Natural killer cell (primary cell): ENCODE data around the gene OXCT2. TPM values are rescaled to one million over a fixed set of nuclear protein-coding genes. Genes with fewer than 3 reads are reported as not detected.
A peak's percentile ranks its signal among the peaks of the same experiment; 100 is the strongest.
"Not testable (repeated sequence)": the region's sequence is repeated elsewhere in the genome, so short reads cannot be mapped to it uniquely, and the experiment has no call there.

ENCODE experiments used
- ATAC-seq, 3 donors: fragments of 150-1000 bp in 2 of 3; fragments of 200-7000 bp in 1 of 3; cut with Tn5 transposase; 1 replicate in 1 of 3; 2 replicates in 2 of 3; pipeline ENCODE4 v1.10.0; 2021; ENCODE audit warnings: mild to moderate bottlenecking in 2 of 3, moderate library complexity in 2 of 3
- DNase-seq, 2 donors: peaks; one replicate each; pipeline versions ENCODE4 v3.0.0 to v3.0.0-alpha.2; 2013 to 2021; ENCODE audit warnings: mixed read lengths in 1 of 2
- H3K27ac ChIP-seq: one replicate; pipeline ENCODE4 v1.5.1; 2013; ENCODE audit warnings: mild to moderate bottlenecking, low read length
- H3K27me3 ChIP-seq: one replicate; pipeline ENCODE4 v1.6.1; 2013; ENCODE audit warnings: low read length; ENCODE audit not compliant: control insufficient read depth, insufficient read depth
- H3K36me3 ChIP-seq: one replicate; pipeline ENCODE4 v1.6.1; 2013; ENCODE audit warnings: low read length; ENCODE audit not compliant: control insufficient read depth, insufficient read depth
- H3K4me1 ChIP-seq: one replicate; pipeline ENCODE4 v1.6.1; 2013; ENCODE audit warnings: low read length; ENCODE audit not compliant: control insufficient read depth, insufficient read depth
- H3K4me3 ChIP-seq: one replicate; pipeline ENCODE4 v1.5.1; 2013; ENCODE audit warnings: low read length
- H3K9me3 ChIP-seq: one replicate; pipeline ENCODE4 v1.6.1; 2013; ENCODE audit warnings: low read length; ENCODE audit not compliant: control insufficient read depth, insufficient read depth
- H3K27ac Mint-ChIP-seq, 2 donors: one replicate each; pipeline ENCODE4 v1.8.0; 2022; ENCODE audit warnings: mild to moderate bottlenecking in 2 of 2, mixed read lengths in 2 of 2, moderate library complexity in 1 of 2
- H3K27me3 Mint-ChIP-seq, 2 donors: one replicate each; pipeline ENCODE4 v1.8.0; 2022; ENCODE audit warnings: low read depth in 2 of 2, mixed read lengths in 2 of 2
- H3K36me3 Mint-ChIP-seq: one replicate; pipeline ENCODE4 v1.8.0; 2022; ENCODE audit warnings: mixed read lengths
- H3K4me1 Mint-ChIP-seq, 2 donors: one replicate each; pipeline ENCODE4 v1.8.0; 2022; ENCODE audit warnings: mixed read lengths in 2 of 2
- H3K4me3 Mint-ChIP-seq: one replicate; pipeline ENCODE4 v1.8.0; 2022; ENCODE audit warnings: mild to moderate bottlenecking, moderate library complexity, mixed read lengths
- H3K9me3 Mint-ChIP-seq, 2 donors: one replicate each; pipeline ENCODE4 v1.8.0; 2022; ENCODE audit warnings: mixed read lengths in 2 of 2
- WGBS: methylation state at CpG from one replicate; pipeline ENCODE4 v1.1.7; 2013; ENCODE audit warnings: missing lambda C conversion rate; ENCODE audit not compliant: insufficient coverage; 5-methylcytosine and 5-hydroxymethylcytosine counted together
- intact Hi-C: fragments of 100-400 bp; cut with micrococcal nuclease; formaldehyde crosslinking; loops from one replicate; pipeline ENCODE4 v1.14.2; 2022
- total RNA-seq, 4 donors: library from RNA; stranded (reverse); fragments of 120-200 nt in 1 of 4; gene quantifications; one replicate each; pipeline versions ENCODE4 v1.2.3 to v1.2.4, GENCODE V29; 2013 to 2022

The OXCT2 gene
- total RNA-seq, 3 donors from 2014 or later (not counting 1 experiment from before 2014, with no cell fraction given) = 0.42 to 2.2 (median 1.9) TPM

DNA sequence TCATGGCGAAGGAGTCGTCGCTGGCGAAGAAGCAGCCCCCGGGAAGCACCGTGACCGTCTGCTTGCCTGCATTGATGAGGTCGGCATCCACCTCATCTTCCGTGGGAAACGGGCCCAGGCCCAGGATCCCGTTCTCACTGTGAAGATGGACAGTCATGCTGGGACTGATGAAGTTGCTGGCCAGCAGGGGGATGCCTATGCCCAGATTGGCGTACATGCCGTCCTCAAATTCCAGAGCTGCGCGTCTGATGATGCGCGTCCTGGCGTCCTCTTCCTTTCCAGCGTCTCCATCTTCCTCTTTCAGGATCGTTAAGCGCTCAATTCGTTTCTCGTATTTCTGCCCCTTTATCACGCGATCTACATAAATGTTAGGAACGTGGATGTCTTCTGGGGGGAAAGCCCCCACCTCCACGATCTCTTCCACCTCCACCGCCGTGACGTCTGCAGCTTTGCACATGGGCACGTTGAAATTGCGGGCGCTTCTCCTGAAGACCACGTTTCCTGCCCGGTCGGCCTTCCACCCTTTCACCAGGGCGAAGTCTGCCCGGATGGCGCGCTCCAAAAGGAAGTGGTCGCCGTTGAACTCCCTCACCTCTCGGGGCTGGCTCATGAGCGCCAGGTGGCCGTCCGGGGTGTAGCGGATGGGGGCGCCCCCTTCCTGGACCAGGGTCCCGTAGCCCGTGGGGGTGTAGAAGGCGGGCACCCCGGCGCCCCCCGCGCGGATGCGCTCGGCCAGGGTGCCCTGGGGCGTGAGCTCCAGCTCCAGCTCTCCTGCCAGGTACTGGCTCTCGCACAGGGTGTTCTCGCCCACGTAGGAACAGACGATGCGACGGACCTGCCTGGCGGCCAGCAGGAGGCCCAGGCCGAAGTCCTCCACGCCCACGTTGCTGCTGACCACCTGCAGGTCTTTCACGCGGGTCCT is 787 bp downstream of the OXCT2 start:
- H3K36me3 Mint-ChIP-seq, H3K27me3 Mint-ChIP-seq, H3K4me1 Mint-ChIP-seq, intact Hi-C loops, H3K27me3 ChIP-seq, H3K36me3 ChIP-seq, H3K4me3 ChIP-seq, H3K9me3 ChIP-seq, H3K9me3 Mint-ChIP-seq, H3K27ac Mint-ChIP-seq, H3K27ac ChIP-seq, H3K4me1 ChIP-seq: not testable (repeated sequence)
- H3K4me3 Mint-ChIP-seq = peak overlapping the region; percentile 17
- peak; percentile 16 to 67 (median 52) for ATAC-seq
- 14% methylated on average over 13 of the region's 71 CpGs for WGBS
- DNase-seq = peak in 1 of 2 donors; percentile 42

GRCh38 chr1:39769502-39769901 is 1.6 kb downstream of the OXCT2 start:
- H3K4me1 ChIP-seq, H3K27ac ChIP-seq, H3K27ac Mint-ChIP-seq, H3K9me3 ChIP-seq, DNase-seq, ATAC-seq, H3K27me3 Mint-ChIP-seq, H3K36me3 Mint-ChIP-seq, intact Hi-C loops, H3K36me3 ChIP-seq, H3K9me3 Mint-ChIP-seq, H3K4me3 ChIP-seq, H3K4me1 Mint-ChIP-seq, H3K4me3 Mint-ChIP-seq, H3K27me3 ChIP-seq: not testable (repeated sequence)
- 83% methylated on average over 7 of the region's 19 CpGs for WGBS

- H3K27ac Mint-ChIP-seq, H3K4me3 Mint-ChIP-seq, DNase-seq, H3K36me3 Mint-ChIP-seq, H3K27ac ChIP-seq, H3K27me3 ChIP-seq, H3K4me1 ChIP-seq, H3K27me3 Mint-ChIP-seq, intact Hi-C loops, H3K9me3 Mint-ChIP-seq, H3K36me3 ChIP-seq, H3K9me3 ChIP-seq, H3K4me3 ChIP-seq, H3K4me1 Mint-ChIP-seq, ATAC-seq: not testable (repeated sequence)
- WGBS = 88% methylated on average over 1 of the region's 5 CpGs
Observed at GRCh38 chr1:39766466-39766865, 4.7 kb downstream of the OXCT2 start.

DNA sequence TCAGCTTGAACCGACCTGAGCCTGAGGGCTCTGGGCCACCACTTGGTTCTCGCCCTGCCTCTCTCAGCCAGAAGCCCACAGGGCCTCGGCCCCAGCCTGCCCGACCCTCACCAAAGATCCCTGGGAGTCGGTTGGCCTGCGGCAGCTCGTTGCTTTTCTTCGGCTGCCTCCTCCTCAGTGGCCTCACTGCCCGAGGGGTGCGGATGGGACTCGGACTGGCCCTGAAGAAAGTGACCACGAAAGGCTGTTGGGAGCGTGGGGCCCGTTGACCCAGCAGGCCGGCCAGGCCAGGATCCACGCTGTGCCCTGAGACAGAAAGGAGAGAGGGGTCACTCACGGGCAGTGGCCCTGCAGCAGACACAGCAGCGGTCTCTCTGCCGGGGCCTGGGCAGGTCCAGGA is 6.6 kb downstream of the OXCT2 start:
- H3K27me3 Mint-ChIP-seq, H3K36me3 Mint-ChIP-seq, H3K36me3 ChIP-seq, H3K4me1 ChIP-seq, H3K4me1 Mint-ChIP-seq, intact Hi-C loops, ATAC-seq, H3K4me3 ChIP-seq, H3K27me3 ChIP-seq, H3K9me3 ChIP-seq, H3K4me3 Mint-ChIP-seq, DNase-seq, H3K27ac Mint-ChIP-seq, H3K9me3 Mint-ChIP-seq, H3K27ac ChIP-seq: not testable (repeated sequence)
- WGBS = 95% methylated on average over 7 of the region's 19 CpGs

GRCh38 chr1:39763619-39764374 is 7.4 kb downstream of the OXCT2 start:
- ATAC-seq, H3K27me3 ChIP-seq, H3K9me3 Mint-ChIP-seq, H3K36me3 Mint-ChIP-seq, H3K4me3 Mint-ChIP-seq, H3K36me3 ChIP-seq, intact Hi-C loops, H3K9me3 ChIP-seq, H3K27ac ChIP-seq, H3K27me3 Mint-ChIP-seq, DNase-seq, H3K27ac Mint-ChIP-seq, H3K4me3 ChIP-seq, H3K4me1 Mint-ChIP-seq, H3K4me1 ChIP-seq: not testable (repeated sequence)
- 94% methylated on average over 13 of the region's 18 CpGs for WGBS
